Mesodermal cell (in vitro differentiated cells): Measurements from ENCODE around the gene ZC3H10.

Experiments used
- H3K27ac ChIP-seq: 2 replicates; pipeline ENCODE4 v1.7.0; 2013; ENCODE audit warnings: mild to moderate bottlenecking, low read depth, low read length, moderate library complexity; ENCODE audit not compliant: severe bottlenecking
- H3K36me3 ChIP-seq: 2 replicates; pipeline ENCODE4 v1.7.1; 2013; ENCODE audit warnings: mild to moderate bottlenecking, low read length, moderate library complexity; ENCODE audit not compliant: control insufficient read depth, insufficient read depth
- H3K4me1 ChIP-seq: one replicate; pipeline ENCODE4 v1.7.1; 2013; ENCODE audit warnings: mild to moderate bottlenecking, low read length; ENCODE audit not compliant: insufficient read depth, control insufficient read depth, poor library complexity, severe bottlenecking
- H3K4me3 ChIP-seq: 2 replicates; pipeline ENCODE4 v1.7.0; 2013; ENCODE audit warnings: low read length, control low read depth, mild to moderate bottlenecking; ENCODE audit not compliant: insufficient read depth, poor library complexity, severe bottlenecking; ENCODE audit errors: extremely low read depth
- H3K9me3 ChIP-seq: 2 replicates; pipeline ENCODE4 v1.7.1; 2013; ENCODE audit warnings: mild to moderate bottlenecking, low read length, moderate library complexity; ENCODE audit not compliant: control insufficient read depth
- WGBS, 2 experiments: methylation state at CpG; one replicate each; pipeline ENCODE4 v1.1.5; 2013; ENCODE audit warnings: missing lambda C conversion rate in 2 of 2; ENCODE audit not compliant: insufficient coverage in 2 of 2; 5-methylcytosine and 5-hydroxymethylcytosine counted together

ZC3H10 gene

DNA sequence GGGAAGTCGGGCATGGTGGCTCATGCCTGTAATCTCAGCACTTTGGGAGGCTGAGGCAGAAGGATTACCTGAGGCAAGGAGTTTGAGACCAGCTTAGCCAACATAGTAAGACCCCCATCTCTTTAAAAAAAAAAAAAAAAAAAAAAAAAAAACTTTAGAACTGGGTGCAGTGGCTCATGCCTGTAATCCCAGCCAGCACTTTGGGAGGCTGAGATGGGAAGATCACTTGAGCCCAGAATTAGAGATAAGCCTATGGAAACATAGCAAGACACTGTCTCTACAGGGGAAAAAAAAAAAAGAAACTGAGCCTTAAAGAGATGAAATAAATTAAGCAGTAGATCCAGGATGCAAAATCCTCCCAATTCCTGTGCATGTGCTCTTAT is 15.4 kb upstream of the ZC3H10 start:
- no CpG with 5 or more reads among the region's 1 CpG for WGBS, 2 experiments
- no peak overlapping the region for H3K4me3 ChIP-seq
- no peak overlapping the region for H3K27ac ChIP-seq
- no peaks in the 10 kb centered on the region for H3K9me3 ChIP-seq
- H3K4me1 ChIP-seq: peaks cover 10% of the 10 kb centered on the region
- H3K36me3 ChIP-seq: peaks cover 23% of the 10 kb centered on the region

DNA sequence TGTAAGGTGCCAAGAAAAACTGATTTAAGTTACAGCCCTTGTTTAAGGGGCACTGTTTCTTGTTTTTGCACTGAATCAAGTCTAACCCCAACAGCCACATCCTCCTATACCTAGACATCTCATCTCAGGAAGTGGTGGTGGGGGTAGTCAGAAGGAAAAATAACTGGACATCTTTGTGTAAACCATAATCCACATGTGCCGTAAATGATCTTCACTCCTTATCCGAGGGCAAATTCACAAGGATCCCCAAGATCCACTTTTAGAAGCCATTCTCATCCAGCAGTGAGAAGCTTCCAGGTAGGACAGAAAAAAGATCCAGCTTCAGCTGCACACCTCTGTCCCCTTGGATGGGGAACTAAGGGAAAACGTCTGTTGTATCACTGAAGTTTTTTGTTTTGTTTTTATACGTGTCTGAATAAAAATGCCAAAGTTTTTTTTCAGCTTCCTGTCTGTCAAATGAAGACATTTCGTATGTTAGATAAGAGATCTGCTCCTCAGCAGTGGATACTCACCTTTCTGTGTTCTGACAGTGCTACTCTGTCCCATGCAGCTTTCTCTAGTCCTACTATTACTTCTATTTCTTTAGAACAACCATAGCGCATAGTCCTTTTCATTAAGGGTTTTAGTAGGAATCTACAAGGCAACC is 14.9 kb upstream of the ZC3H10 start:
- Histone ChIP-seq H3K4me1 (peaks cover 10% of the 10 kb centered on the region), H3K36me3 (peaks cover 29% of the 10 kb centered on the region), H3K27ac (no peak overlapping the region), H3K4me3 (peak overlapping the region; percentile 99), H3K9me3 (no peaks in the 10 kb centered on the region)
- 90 to 93% methylated on average over 3 to 5 of the region's 6 CpGs for WGBS, 2 experiments

DNA sequence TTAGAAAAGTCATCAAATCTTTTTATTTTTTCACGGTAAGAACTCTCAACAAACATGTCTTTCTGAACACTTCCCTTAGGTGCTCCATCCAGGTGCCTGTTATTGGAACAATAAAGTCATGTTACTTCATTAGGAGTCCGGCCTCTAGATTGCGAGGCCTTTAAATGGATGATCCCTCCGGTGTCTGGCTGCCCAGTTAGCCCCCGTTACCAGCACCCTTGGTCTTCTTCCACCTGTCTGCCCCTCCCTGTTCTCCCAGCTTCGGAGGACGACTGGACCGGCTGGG is 14.3 kb upstream of the ZC3H10 start:
- WGBS, 2 experiments: 10 to 13% methylated on average over 5 to 7 of the region's 8 CpGs
- H3K9me3 ChIP-seq: no peaks in the 10 kb centered on the region
- H3K27ac ChIP-seq: peak overlapping the region; percentile 61
- peaks cover 34% of the 10 kb centered on the region for H3K36me3 ChIP-seq
- peak overlapping the region; percentile 99 for H3K4me3 ChIP-seq
- peaks cover 10% of the 10 kb centered on the region for H3K4me1 ChIP-seq

DNA sequence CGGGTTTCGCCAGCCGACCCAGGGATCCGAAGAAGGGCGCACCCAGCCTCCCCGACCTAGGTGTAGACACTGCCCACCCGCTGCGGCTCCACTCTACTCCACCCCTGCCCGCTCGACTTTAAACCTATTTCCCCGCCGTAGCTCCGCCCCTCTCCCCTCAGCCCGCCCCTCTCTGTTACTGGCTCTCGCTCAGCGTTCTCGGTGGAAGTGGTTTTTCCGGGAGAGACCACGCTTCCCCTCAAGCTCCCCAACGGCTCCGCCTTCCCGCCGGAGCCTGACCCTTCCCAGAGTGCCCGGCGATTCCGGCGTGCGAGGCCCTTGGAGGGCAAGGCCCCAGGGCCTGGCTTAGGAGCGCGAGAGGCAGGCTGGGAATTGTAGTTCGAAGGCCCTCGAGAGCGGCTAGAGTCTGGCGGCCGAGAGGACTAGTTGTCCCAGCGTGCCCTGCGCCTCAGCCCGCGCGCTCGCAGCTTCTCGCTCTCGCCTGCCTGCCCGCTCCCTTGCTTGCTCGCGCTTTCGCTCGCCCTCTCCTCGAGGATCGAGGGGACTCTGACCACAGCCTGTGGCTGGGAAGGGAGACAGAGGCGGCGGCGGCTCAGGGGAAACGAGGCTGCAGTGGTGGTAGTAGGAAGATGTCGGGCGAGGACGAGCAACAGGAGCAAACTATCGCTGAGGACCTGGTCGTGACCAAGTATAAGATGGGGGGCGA is 13.8 kb upstream of the ZC3H10 start, which contains the start of gene PA2G4:
Gene PA2G4 (plus strand): TSS at position 451 of the 706 bp plus-strand sequence. CDS start 179 bp downstream, at position 630.
- 0% methylated on average over 43 to 46 of the region's 60 CpGs for WGBS, 2 experiments
- H3K4me3 ChIP-seq: peak within 1 kb of the TSS; percentile 99

DNA sequence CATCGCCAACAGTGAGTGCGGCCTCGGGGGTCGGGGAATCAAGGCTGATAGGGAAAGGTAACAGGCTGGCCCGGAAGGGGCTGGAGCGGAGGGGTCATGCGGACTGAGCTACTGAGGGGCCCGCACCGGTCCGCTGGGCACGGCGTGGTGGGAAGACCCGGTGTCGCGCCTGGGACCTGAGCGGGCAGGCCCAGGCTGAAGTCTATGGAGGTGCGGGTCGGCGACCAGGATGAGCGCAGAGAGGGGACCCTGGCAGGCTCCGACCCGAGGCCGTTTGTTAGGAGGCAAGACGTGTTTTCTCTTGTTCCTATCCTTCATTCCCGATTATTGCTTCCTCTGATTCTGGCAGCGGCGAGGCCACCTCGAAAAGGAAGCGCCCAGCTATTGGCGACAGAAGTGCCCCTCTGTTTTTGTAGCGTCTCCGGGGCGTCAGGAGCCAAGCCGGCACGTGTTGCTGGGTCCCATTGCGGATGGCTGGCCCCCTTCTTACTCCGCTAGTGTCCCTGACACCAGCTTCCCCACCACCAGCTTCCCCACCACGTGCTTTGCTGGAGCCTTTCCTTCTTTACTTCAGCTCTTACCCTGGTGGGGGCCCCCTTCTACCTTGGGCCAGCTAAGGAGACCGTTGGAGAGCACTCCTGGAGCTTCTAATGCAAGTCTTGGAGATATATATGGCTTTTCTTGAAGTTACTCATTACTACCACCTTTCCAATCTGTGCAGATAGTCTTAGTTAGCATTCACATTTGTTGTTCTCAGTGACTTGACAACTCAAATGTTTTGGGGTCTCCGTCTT is 13.1 kb upstream of the ZC3H10 start:
- 1 to 3% methylated on average over 35 to 38 of the region's 40 CpGs for WGBS, 2 experiments
- peaks cover 43% of the 10 kb centered on the region for H3K36me3 ChIP-seq
- peak overlapping the region; percentile 74 for H3K27ac ChIP-seq
- peaks cover 10% of the 10 kb centered on the region for H3K4me1 ChIP-seq
- H3K9me3 ChIP-seq: no peaks in the 10 kb centered on the region
- H3K4me3 ChIP-seq: peak overlapping the region; percentile 99

More for the DNA sequence above, 13.8 kb upstream of the ZC3H10 start, which contains the start of gene PA2G4:
- Histone ChIP-seq H3K9me3 (no peaks in the 10 kb centered on the region), H3K4me1 (peaks cover 10% of the 10 kb centered on the region), H3K36me3 (peaks cover 39% of the 10 kb centered on the region), H3K27ac (peak within 1 kb of the TSS; percentile 74)

DNA sequence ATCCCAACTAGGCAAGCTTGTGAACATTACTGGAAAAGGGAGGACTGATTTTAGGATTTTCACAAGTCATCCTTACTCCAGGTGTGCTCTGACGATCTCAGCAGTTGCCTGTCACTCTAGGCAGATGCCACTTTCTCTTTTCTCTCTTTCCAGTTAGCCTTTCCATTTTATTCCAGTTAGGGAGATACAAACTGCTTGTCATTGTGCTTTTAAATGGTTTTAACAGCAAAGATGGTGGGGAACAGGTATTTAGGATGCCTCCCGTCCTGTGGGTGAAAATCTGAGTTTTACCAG is 12.5 kb upstream of the ZC3H10 start:
- Histone ChIP-seq H3K9me3 (no peaks in the 10 kb centered on the region), H3K36me3 (peaks cover 48% of the 10 kb centered on the region), H3K4me3 (peak overlapping the region; percentile 99), H3K27ac (peak overlapping the region; percentile 36), H3K4me1 (peaks cover 10% of the 10 kb centered on the region)
- no CpG with 5 or more reads among the region's 2 CpGs for WGBS, 2 experiments

DNA sequence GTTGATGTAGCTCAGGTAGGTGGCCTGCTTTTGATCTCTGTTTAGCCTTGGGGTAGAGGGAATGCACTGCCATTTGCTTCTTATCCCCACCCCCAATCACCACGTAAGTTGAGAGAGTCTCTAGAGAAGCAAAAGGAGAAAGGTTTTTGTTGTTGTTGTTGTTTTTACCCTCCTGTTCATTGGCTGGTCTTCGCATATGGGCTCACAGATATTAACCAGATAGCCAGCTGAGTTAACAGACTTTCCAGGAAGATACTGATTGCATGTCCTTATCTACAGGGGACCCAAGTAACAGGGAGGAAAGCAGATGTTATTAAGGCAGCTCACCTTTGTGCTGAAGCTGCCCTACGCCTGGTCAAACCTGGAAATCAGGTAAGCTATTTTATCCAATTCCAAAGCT is 10.8 kb upstream of the ZC3H10 start:
- 100% methylated on average over 1 to 2 of the region's 3 CpGs for WGBS, 2 experiments
- Histone ChIP-seq H3K4me3 (no peak overlapping the region), H3K4me1 (peaks cover 10% of the 10 kb centered on the region), H3K36me3 (peaks cover 65% of the 10 kb centered on the region), H3K9me3 (no peaks in the 10 kb centered on the region), H3K27ac (no peak overlapping the region)

DNA sequence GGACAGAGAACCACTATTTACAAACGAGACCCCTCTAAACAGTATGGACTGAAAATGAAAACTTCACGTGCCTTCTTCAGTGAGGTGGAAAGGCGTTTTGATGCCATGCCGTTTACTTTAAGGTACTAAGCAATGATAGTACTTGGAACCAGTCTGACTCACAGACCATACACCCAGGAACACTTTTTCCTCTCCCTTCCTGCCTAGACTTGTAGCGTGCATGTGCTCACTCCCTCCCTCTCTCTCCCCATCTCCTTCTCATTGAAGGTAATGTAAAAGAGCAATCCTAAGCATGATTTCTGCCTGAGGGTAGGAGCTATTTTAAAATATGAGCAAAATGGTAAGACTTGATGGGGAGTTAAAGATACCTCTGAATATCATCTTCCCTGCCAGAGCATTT is 7.5 kb upstream of the ZC3H10 start:
- WGBS, 2 experiments: 100% methylated on average over 3 of the region's 5 CpGs
- Histone ChIP-seq H3K27ac (no peak overlapping the region), H3K4me3 (no peak overlapping the region), H3K4me1 (peaks cover 7% of the 10 kb centered on the region), H3K9me3 (peaks cover 4% of the 10 kb centered on the region), H3K36me3 (peaks cover 83% of the 10 kb centered on the region)

DNA sequence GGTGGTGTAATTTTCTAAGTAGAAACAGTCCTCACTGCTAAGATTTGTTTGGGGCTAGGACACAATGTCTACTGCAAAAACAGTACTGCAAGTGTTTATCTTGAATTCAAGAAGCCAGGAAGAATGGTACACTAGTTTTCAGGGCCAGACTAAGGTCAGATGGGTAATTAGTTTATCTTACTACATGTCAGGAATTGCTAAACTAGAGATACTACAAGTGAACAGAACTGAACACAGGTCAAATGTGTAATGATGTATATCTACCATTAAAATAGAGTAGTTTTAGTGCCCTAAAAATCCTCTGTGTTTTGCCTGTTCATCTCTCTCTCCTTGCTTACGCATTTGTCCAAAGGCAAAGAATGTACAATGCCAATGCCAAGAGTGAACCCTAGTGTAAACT is 4.0 kb upstream of the ZC3H10 start:
- Histone ChIP-seq H3K36me3 (peaks cover 57% of the 10 kb centered on the region), H3K4me3 (no peak overlapping the region), H3K9me3 (peaks cover 4% of the 10 kb centered on the region), H3K4me1 (peaks cover 6% of the 10 kb centered on the region), H3K27ac (no peak overlapping the region)
- 83 to 100% methylated on average over 1 of the region's 1 CpG for WGBS, 2 experiments

DNA sequence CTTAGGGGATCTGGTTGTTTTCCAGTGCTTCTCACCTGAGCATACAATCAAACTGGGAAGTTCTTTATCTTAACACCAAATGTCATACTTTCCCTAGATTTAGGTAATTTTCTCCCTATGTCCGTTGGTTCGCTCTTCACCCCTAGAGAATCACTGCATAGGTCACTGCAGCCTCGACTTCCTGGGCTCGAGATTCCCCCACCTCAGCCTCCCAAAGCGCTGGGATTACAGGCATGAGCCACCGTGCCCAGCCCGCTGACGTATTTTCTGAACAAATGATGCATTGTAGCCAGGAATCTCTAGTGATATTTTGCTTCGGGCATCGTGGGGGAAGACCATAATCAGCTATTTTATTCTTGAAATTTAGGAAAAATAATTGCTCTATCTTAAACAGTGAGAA is 2.7 kb upstream of the ZC3H10 start:
- Histone ChIP-seq H3K4me1 (peaks cover 17% of the 10 kb centered on the region), H3K36me3 (peaks cover 46% of the 10 kb centered on the region), H3K27ac (peak overlapping the region; percentile 97), H3K4me3 (peak overlapping the region; percentile 86), H3K9me3 (peaks cover 4% of the 10 kb centered on the region)
- WGBS, 2 experiments: 68 to 77% methylated on average over 8 to 10 of the region's 10 CpGs
